Activated CD8-positive, alpha-beta T cell treated with anti-CD3 and anti-CD28 coated beads for 36 hours (primary cell): ENCODE data around the gene NLRP4. TPM values are rescaled to one million over a fixed set of nuclear protein-coding genes. Genes with fewer than 3 reads are reported as not detected.

Experiments
- ATAC-seq: fragments of 200-7000 bp; cut with Tn5 transposase; one replicate; pipeline ENCODE4 v1.10.0; 2021; ENCODE audit warnings: mild to moderate bottlenecking, moderate library complexity
- CTCF ChIA-PET: fragments of 350-600 bp; sonication (Branson Sonifier 250); formaldehyde crosslinking; loops from one replicate; lab custom pipeline; 2021; ENCODE audit warnings: antibody characterized with exemption; lab: Charles Lee
- POLR2A ChIA-PET: fragments of 350-600 bp; sonication (Branson Sonifier 250); formaldehyde crosslinking; loops from one replicate; lab custom pipeline; 2021; ENCODE audit warnings: antibody characterized with exemption; lab: Charles Lee
- DNase-seq: peaks from one replicate; pipeline ENCODE4 v3.0.0-alpha.2; 2020
- H3K27ac Mint-ChIP-seq: one replicate; pipeline ENCODE4 v1.8.0; 2021; ENCODE audit warnings: mild to moderate bottlenecking, mixed read lengths
- H3K27me3 Mint-ChIP-seq: one replicate; pipeline ENCODE4 v1.8.0; 2021; ENCODE audit warnings: mixed read lengths
- H3K36me3 Mint-ChIP-seq: one replicate; pipeline ENCODE4 v1.8.0; 2021; ENCODE audit warnings: low read depth, mixed read lengths
- H3K4me1 Mint-ChIP-seq: one replicate; pipeline ENCODE4 v1.8.0; 2021; ENCODE audit warnings: low read depth, mixed read lengths
- H3K4me3 Mint-ChIP-seq: one replicate; pipeline ENCODE4 v1.8.0; 2021; ENCODE audit warnings: mild to moderate bottlenecking, moderate library complexity, mixed read lengths
- H3K9me3 Mint-ChIP-seq: one replicate; pipeline ENCODE4 v1.8.0; 2021; ENCODE audit warnings: mixed read lengths
- CTCF ChIP-seq: fragments of 200-600 bp; IDR thresholded peaks from one replicate; pipeline ENCODE4 v1.8.0; 2022; ENCODE audit warnings: antibody characterized with exemption, mild to moderate bottlenecking
- intact Hi-C: fragments of 100-400 bp; cut with micrococcal nuclease; formaldehyde crosslinking; loops from one replicate; pipeline ENCODE4 v1.10.0; 2022
- total RNA-seq, 2 experiments: library from RNA; stranded (reverse); gene quantifications; one replicate each; pipeline ENCODE4 v1.2.3, GENCODE V29; 2021

The NLRP4 gene
- total RNA-seq, 2 experiments from 2014 or later, result not detected

GRCh38 chr19:55809381-55810058, 26.8 kb upstream of the NLRP4 start:
- peak; percentile 75 for TF ChIP-seq CTCF
- Mint-ChIP-seq H3K27me3 (peaks cover 13% of the 10 kb centered on the region), H3K4me3 (no peak overlapping the region), H3K9me3 (no peaks in the 10 kb centered on the region), H3K36me3 (no peaks in the 10 kb centered on the region), H3K4me1 (peaks cover 2% of the 10 kb centered on the region), H3K27ac (no peak overlapping the region)
- DNase-seq (peak; percentile 78), ATAC-seq (peak; percentile 90)
- ChIA-PET POLR2A (interaction anchor here (0.5 kb wide), 1 partner anchor 535 kb away, joined by 3 read pairs; no protein-coding TSS in a partner anchor), CTCF (interaction anchor here (1.2 to 2.3 kb wide), 8 partner anchors 32 to 443 kb away, joined by 3 to 10 read pairs (median 4); no protein-coding TSS in a partner anchor)
- intact Hi-C loops, result no loop called here

GRCh38 chr19:55811340-55811739, 25.0 kb upstream of the NLRP4 start:
- TF ChIP-seq CTCF, result no peak
- intact Hi-C loops, result no loop called here
- Mint-ChIP-seq H3K4me1 (peaks cover 2% of the 10 kb centered on the region), H3K36me3 (no peaks in the 10 kb centered on the region), H3K27ac (no peak overlapping the region), H3K27me3 (peaks cover 15% of the 10 kb centered on the region), H3K4me3 (no peak overlapping the region), H3K9me3 (no peaks in the 10 kb centered on the region)
- ChIA-PET CTCF (no interaction called here), POLR2A (no interaction called here)
- ATAC-seq (no peak), DNase-seq (no peak)

- intact Hi-C loops, result no loop called here
- Mint-ChIP-seq H3K9me3 (no peaks in the 10 kb centered on the region), H3K27me3 (peaks cover 18% of the 10 kb centered on the region), H3K4me1 (peaks cover 2% of the 10 kb centered on the region), H3K4me3 (no peak overlapping the region), H3K27ac (no peak overlapping the region), H3K36me3 (no peaks in the 10 kb centered on the region)
- CTCF ChIA-PET, result no interaction called here
- no peak for TF ChIP-seq CTCF
- POLR2A ChIA-PET, result no interaction called here
- ATAC-seq (no peak), DNase-seq (no peak)
These were observed 23.9 kb upstream of the NLRP4 start for GRCh38 chr19:55812449-55812848.

GRCh38 chr19:55813906-55814305, 22.4 kb upstream of the NLRP4 start:
- intact Hi-C loops, result no loop called here
- POLR2A ChIA-PET, result interaction anchor here (0.6 kb wide), 1 partner anchor 318 kb away, joined by 3 read pairs; no protein-coding TSS in a partner anchor
- Mint-ChIP-seq H3K4me3 (no peak overlapping the region), H3K4me1 (peaks cover 2% of the 10 kb centered on the region), H3K27me3 (peaks cover 18% of the 10 kb centered on the region), H3K36me3 (no peaks in the 10 kb centered on the region), H3K27ac (no peak overlapping the region), H3K9me3 (no peaks in the 10 kb centered on the region)
- TF ChIP-seq CTCF, result no peak
- CTCF ChIA-PET, result no interaction called here
- ATAC-seq, result no peak
- no peak for DNase-seq

GRCh38 chr19:55820037-55820436, 16.3 kb upstream of the NLRP4 start:
- no peak for ATAC-seq
- ChIA-PET POLR2A (no interaction called here), CTCF (no interaction called here)
- no peak for DNase-seq
- intact Hi-C loops, result no loop called here
- Mint-ChIP-seq H3K36me3 (no peaks in the 10 kb centered on the region), H3K9me3 (no peaks in the 10 kb centered on the region), H3K4me1 (no peaks in the 10 kb centered on the region), H3K4me3 (no peak overlapping the region), H3K27me3 (peaks cover 6% of the 10 kb centered on the region), H3K27ac (no peak overlapping the region)
- no peak for TF ChIP-seq CTCF
